ENCODE results near the gene UNK.

GRCh38 chr17:75818326-75818885, 33.8 kb downstream of the UNK start:
- TF ChIP-seq CTCF (conservative IDR thresholded peaks at IDR 0.05; ENCODE audit: low read length), result no peak
- TF ChIP-seq EZH2phosphoT487 (IDR thresholded peaks at IDR 0.05; ENCODE audit: borderline replicate concordance, low read depth, low read length), result no peak

Measured in OCI-LY7 (cell line).